K562 (cell line): ENCODE data around the gene TENM3. TPM values are rescaled to one million over a fixed set of nuclear protein-coding genes. Genes with fewer than 3 reads are reported as not detected.

ENCODE experiments used
- ADNP ChIP-seq: fragments of 200-800 bp; sonication (Bioruptor generic); IDR thresholded peaks from 2 replicates; pipeline ENCODE4 v1.6.1; 2016; ENCODE audit warnings: missing genetic modification characterization, missing compliant biosample characterization
- ATF4 ChIP-seq: fragments of 450-650 bp; formaldehyde crosslinking; IDR thresholded peaks from 2 replicates; pipeline ENCODE4 v1.4.0; 2022; ENCODE audit warnings: mild to moderate bottlenecking, moderate library complexity
- CBX1 ChIP-seq: sonication (generic); IDR thresholded peaks from 2 replicates; pipeline ENCODE4 v1.6.1; 2016; ENCODE audit warnings: antibody characterized with exemption, low read depth, mild to moderate bottlenecking
- NR1H2 ChIP-seq: sonication (generic); formaldehyde crosslinking; IDR thresholded peaks from 2 replicates; pipeline ENCODE4 v1.4.0; 2020; ENCODE audit warnings: mild to moderate bottlenecking, missing genetic modification reagents
- NR4A1 ChIP-seq, 2 experiments: fragments of 250-450 bp in 1 of 2; fragments of 450-650 bp in 1 of 2; sonication (Bioruptor Pico) in 1 of 2; IDR thresholded peaks; 2 replicates each; pipeline versions ENCODE4 v1.4.0 to v1.6.1; 2016 to 2020; ENCODE audit warnings: mild to moderate bottlenecking in 2 of 2, missing compliant biosample characterization in 1 of 2, missing genetic modification characterization in 1 of 2, moderate library complexity in 1 of 2
- PRPF4 ChIP-seq: fragments of 200-400 bp; formaldehyde crosslinking; IDR thresholded peaks from one replicate; pipeline ENCODE4 v1.6.1; 2017; ENCODE audit warnings: low read length, low read depth, mild to moderate bottlenecking; ENCODE audit not compliant: insufficient read depth, poor library complexity, severe bottlenecking
- SMAD4 ChIP-seq: fragments of 250-450 bp; sonication (Bioruptor Pico); conservative IDR thresholded peaks from 2 replicates; pipeline ENCODE4 v1.8.0; 2021; ENCODE audit warnings: inconsistent platforms, mild to moderate bottlenecking, moderate library complexity
- ZNF124 ChIP-seq: sonication (generic); formaldehyde crosslinking; IDR thresholded peaks from 2 replicates; pipeline ENCODE4 v1.8.1; 2022; ENCODE audit warnings: missing genetic modification reagents
- polyA plus RNA-seq, 8 experiments: library from polyadenylated mRNA; depleted of rRNA in 4 of 8; stranded (reverse) in 5 of 8; unstranded in 3 of 8; fragments of >200 nt; fragmentation: Nextera tagmentation in 2 of 8; fragmentation: Illumina TruSeq in 1 of 8; extraction: Ambion mirVana in 2 of 8; extraction: Trizol in 1 of 8; gene quantifications; 2 replicates each; pipeline versions ENCODE4 v1.2.1 to v1.2.3, GENCODE V29; 2011 to 2014; ENCODE audit warnings: inconsistent platforms in 1 of 8, missing spikeins in 1 of 8
- total RNA-seq, 7 experiments: library from RNA; depleted of rRNA in 6 of 7; stranded (reverse); fragments of >200 nt in 6 of 7; fragmentation: Illumina TruSeq in 2 of 7; extraction: Trizol in 2 of 7; gene quantifications; 2 replicates each; pipeline versions ENCODE4 v1.2.1 to v1.2.3, GENCODE V29; 2011 to 2021; ENCODE audit warnings: low replicate concordance in 1 of 7
- TF ChIP-seq, protein P1 (sequence below): sonication (generic); IDR thresholded peaks from 2 replicates; pipeline ENCODE4 v1.6.1; 2016
- TF ChIP-seq, protein P2 (sequence below): sonication (generic); formaldehyde crosslinking; IDR thresholded peaks from 2 replicates; pipeline ENCODE4 v1.8.0; 2022; ENCODE audit warnings: mild to moderate bottlenecking, missing genetic modification reagents
- TF ChIP-seq, protein P3 (sequence below): fragments of 450-650 bp; IDR thresholded peaks from 2 replicates; pipeline ENCODE4 v1.6.1; 2018; ENCODE audit not compliant: partially characterized antibody

TENM3 gene
- total and polyA plus RNA-seq, 9 of the 15 experiments (the other 6 are each of a cell fraction or from before 2014, with no cell fraction given) = 0.01 to 0.02 TPM; not detected in 7

DNA sequence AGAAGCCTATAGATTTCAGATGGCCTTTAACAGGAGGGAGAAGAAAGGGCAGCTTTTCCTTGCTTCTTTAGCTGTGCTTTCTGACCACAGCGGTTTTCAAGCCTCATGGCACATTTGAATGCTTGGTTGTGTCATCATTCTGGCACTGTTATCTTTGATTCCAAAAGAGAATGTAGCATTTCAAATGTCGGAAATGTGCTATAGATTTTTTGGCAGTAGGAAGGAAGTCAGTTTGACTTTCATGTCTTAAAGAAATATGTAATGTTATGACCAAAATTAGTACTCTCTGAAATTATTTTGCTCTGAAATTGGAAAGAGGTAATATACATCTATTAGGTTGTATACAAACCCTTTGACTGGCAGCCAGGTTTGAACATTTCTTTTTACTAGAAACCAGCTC is 171.9 kb downstream of the TENM3 start (continued):
- TF ChIP-seq NR1H2 (no peak), NR4A1 (CRISPR knock-in tag; IDR thresholded peaks at IDR 0.05) (no peak), NR4A1 (tag; IDR thresholded peaks at IDR 0.05) (no peak), PRPF4 (no peak), SMAD4 (CRISPR knock-in tag) (no peak), ZNF124 (CRISPR knock-in tag) (no peak), ADNP (tag) (no peak), CBX1 (no peak), ATF4 (CRISPR knock-in tag) (no peak)
- TF ChIP-seq, protein P1, sequence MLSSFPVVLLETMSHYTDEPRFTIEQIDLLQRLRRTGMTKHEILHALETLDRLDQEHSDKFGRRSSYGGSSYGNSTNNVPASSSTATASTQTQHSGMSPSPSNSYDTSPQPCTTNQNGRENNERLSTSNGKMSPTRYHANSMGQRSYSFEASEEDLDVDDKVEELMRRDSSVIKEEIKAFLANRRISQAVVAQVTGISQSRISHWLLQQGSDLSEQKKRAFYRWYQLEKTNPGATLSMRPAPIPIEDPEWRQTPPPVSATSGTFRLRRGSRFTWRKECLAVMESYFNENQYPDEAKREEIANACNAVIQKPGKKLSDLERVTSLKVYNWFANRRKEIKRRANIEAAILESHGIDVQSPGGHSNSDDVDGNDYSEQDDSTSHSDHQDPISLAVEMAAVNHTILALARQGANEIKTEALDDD = no peak
- TF ChIP-seq, protein P2, sequence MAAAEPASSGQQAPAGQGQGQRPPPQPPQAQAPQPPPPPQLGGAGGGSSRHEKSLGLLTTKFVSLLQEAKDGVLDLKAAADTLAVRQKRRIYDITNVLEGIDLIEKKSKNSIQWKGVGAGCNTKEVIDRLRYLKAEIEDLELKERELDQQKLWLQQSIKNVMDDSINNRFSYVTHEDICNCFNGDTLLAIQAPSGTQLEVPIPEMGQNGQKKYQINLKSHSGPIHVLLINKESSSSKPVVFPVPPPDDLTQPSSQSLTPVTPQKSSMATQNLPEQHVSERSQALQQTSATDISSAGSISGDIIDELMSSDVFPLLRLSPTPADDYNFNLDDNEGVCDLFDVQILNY (CRISPR knock-in tag) = no peak
- TF ChIP-seq, protein P3, sequence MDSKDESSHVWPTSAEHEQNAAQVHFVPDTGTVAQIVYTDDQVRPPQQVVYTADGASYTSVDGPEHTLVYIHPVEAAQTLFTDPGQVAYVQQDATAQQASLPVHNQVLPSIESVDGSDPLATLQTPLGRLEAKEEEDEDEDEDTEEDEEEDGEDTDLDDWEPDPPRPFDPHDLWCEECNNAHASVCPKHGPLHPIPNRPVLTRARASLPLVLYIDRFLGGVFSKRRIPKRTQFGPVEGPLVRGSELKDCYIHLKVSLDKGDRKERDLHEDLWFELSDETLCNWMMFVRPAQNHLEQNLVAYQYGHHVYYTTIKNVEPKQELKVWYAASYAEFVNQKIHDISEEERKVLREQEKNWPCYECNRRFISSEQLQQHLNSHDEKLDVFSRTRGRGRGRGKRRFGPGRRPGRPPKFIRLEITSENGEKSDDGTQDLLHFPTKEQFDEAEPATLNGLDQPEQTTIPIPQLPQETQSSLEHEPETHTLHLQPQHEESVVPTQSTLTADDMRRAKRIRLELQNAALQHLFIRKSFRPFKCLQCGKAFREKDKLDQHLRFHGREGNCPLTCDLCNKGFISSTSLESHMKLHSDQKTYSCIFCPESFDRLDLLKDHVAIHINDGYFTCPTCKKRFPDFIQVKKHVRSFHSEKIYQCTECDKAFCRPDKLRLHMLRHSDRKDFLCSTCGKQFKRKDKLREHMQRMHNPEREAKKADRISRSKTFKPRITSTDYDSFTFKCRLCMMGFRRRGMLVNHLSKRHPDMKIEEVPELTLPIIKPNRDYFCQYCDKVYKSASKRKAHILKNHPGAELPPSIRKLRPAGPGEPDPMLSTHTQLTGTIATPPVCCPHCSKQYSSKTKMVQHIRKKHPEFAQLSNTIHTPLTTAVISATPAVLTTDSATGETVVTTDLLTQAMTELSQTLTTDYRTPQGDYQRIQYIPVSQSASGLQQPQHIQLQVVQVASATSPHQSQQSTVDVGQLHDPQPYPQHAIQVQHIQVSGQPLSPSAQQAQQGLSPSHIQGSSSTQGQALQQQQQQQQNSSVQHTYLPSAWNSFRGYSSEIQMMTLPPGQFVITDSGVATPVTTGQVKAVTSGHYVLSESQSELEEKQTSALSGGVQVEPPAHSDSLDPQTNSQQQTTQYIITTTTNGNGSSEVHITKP = no peak
